Measurements from ENCODE around the gene THADA.
"Not testable (repeated sequence)": the region's sequence is repeated elsewhere in the genome, so short reads cannot be mapped to it uniquely, and the experiment has no call there.

Gene THADA

DNA sequence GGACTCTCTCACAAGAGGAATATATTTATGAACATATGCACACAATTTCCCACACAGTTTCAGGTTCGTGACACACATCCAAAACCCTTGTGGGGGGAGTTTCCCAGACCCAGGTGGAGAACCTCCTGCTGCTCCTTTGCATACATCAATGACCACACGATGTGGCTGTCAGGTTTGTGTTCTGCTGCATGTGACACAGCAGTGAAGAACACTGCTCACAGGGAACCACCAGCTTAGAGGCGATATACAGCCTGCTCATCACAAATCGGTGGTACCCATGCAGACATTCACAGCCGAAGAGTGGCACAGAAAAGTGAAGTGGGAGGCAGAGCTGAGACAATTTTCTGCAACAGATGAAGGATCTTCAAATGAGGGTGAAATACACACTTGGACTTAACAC lies 193.8 kb downstream of the THADA start:
- no peaks in the 10 kb centered on the region for H3K27me3 ChIP-seq
- no peak overlapping the region; a peak in 1 of 22 replicates for H3K9ac ChIP-seq
- no peak overlapping the region for H3K4me3 ChIP-seq

DNA sequence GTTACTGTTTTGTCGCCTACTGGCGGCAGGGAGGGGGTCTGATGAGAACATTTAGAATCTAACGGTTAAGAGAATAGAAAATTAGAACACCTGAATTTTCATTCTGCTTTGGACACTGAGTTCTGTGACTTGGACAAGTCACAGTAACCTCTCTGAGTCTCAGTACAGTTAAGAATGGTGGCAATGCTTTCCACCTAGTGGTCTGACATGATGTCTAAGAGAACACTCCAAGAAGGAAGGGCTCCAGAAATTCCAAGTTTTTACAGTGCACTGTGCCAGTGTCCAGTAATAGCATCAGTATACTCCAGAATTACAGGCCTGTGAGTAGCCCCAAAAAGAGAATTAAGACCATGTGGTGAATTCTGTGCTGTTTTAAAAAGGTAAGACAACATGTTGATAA lies 195.3 kb downstream of the THADA start:
- Histone ChIP-seq H3K4me2 (no peak overlapping the region), H3K36me3 (peaks cover 20 to 32% (median 27%) of the 10 kb centered on the region in 11 experiments; a peak in 21 of 22 replicates), H3K27ac (no peak overlapping the region), H3K4me3 (no peak overlapping the region), H3K4me1 (peaks cover 0 to 67% (median 16%) of the 10 kb centered on the region in 10 experiments; a peak in 17 of 20 replicates), H3K27me3 (no peaks in the 10 kb centered on the region), H3K9ac (no peak overlapping the region), H4K20me1 (no peaks in the 10 kb centered on the region), H3K9me3 (replicated peaks in 1 of 11) (no peaks in the 10 kb centered on the region)
- no peak for TF ChIP-seq Cebpa-rat (IDR thresholded peaks at IDR 0.05)

More for the DNA sequence above, 193.8 kb downstream of the THADA start:
- peak overlapping the region in 4 of 11 experiments; percentile 30 to 97 (median 44); a peak in 3 of 22 replicates for H3K27ac ChIP-seq
- peaks cover 9 to 73% (median 31%) of the 10 kb centered on the region in 10 experiments for H3K4me1 ChIP-seq
- H3K36me3 ChIP-seq = peaks cover 6 to 17% (median 13%) of the 10 kb centered on the region in 11 experiments; a peak in 18 of 22 replicates
- no peaks in the 10 kb centered on the region for H4K20me1 ChIP-seq
- no peaks in the 10 kb centered on the region for H3K9me3 ChIP-seq (replicated peaks in 1 of 11)
- H3K4me2 ChIP-seq = peak overlapping the region in 4 of 11 experiments; percentile 42 to 90 (median 80); a peak in 7 of 22 replicates
- no peak for TF ChIP-seq Cebpa-rat (IDR thresholded peaks at IDR 0.05)

DNA sequence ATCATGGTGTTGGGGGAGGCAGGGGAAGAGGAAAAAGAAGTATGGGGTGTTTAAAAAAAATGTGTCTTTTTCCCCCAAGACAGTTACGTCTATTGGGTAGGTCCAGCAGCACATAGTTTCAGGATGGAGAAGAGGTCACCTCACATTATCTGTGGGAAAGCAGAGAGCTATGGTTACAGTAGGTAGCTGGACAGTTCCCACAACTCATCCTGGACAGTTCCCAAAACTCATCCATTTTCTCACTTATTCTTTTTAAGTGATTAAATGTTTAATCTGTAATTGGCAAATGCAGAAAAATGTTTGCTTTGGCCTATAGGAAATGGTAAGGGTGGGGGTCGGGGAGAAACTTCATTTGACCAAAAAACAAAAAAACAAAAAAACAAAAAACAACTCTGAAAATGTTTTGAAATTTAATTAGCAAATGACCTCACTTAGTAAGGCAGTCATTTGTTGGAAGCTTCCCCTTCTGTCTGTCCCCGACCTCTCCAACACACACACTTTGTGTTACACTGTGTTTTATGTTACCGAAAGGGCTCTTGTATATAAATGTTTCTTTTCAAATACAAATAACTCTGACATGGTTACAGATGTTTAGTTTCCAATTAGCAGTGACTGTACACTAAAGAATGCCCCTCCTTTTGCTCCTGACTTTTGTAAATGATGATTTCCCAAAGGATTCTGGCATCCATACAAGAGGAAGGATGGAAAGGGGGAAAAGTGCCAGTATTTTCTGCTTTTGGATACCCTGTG lies 196.1 kb downstream of the THADA start:
- peak overlapping the region in 3 of 11 experiments; percentile 3 to 28 (median 20); a peak in 3 of 22 replicates for H3K4me2 ChIP-seq

DNA sequence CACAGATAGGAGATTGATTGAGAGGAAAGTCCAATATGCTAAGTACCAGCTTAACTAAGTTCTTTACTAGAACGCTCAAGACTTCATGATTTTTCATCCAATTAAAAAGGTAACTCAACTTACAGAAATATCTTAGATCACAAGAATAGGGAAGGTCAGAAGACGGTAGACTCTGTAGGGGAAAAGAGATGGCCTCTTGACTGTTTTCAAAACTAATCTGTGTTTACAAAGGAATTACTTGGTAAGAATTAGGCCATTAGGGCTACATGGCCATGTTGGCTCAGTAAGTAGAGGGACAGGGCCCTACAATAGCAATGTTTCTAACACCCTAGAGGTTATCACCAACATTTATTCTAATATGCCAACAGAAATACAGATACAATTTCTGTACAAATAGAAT lies 196.7 kb downstream of the THADA start:
- Histone ChIP-seq H4K20me1 (no peaks in the 10 kb centered on the region), H3K27ac (no peak overlapping the region), H3K4me1 (peaks cover 0 to 53% (median 5%) of the 10 kb centered on the region in 10 experiments; a peak in 9 of 20 replicates), H3K36me3 (peaks cover 30 to 44% (median 40%) of the 10 kb centered on the region in 11 experiments; a peak in 21 of 22 replicates), H3K9me3 (replicated peaks in 1 of 11) (no peaks in the 10 kb centered on the region), H3K27me3 (no peaks in the 10 kb centered on the region), H3K9ac (no peak overlapping the region), H3K4me3 (no peak overlapping the region), H3K4me2 (no peak overlapping the region)
- no peak for TF ChIP-seq Cebpa-rat (IDR thresholded peaks at IDR 0.05)

More for the DNA sequence above, 196.1 kb downstream of the THADA start:
- Histone ChIP-seq H3K27me3 (no peaks in the 10 kb centered on the region), H3K9ac (no peak overlapping the region), H3K9me3 (replicated peaks in 1 of 11) (no peaks in the 10 kb centered on the region), H3K27ac (no peak overlapping the region), H3K4me3 (no peak overlapping the region), H4K20me1 (no peaks in the 10 kb centered on the region), H3K4me1 (peaks cover 0 to 59% (median 8%) of the 10 kb centered on the region in 10 experiments; a peak in 10 of 20 replicates), H3K36me3 (peaks cover 24 to 40% (median 35%) of the 10 kb centered on the region in 11 experiments; a peak in 21 of 22 replicates)
- no peak for TF ChIP-seq Cebpa-rat (IDR thresholded peaks at IDR 0.05)

DNA sequence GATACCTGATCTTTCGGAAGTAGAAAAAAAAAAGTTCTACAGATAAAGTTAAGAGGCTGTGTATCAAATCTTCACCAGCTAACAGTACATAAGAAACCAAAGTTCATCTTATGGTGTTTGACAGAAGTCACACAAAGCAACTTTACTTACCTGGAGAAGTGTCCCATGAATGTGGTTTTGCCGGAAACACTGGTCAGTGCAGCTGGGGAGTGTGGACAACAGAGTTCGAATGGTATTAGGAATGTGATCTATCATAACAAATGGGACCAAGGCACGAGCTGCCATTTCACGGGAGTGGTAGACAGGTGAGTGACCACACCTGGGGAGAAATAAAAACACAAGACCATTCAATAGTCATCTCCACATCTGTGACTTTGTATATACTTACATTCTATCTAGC lies 198.0 kb downstream of the THADA start:
- Histone ChIP-seq H3K4me2 (no peak overlapping the region), H3K27ac (no peak overlapping the region), H3K4me1 (peaks cover 0 to 40% (median 1%) of the 10 kb centered on the region in 10 experiments; a peak in 9 of 20 replicates), H3K36me3 (peaks cover 30 to 55% (median 49%) of the 10 kb centered on the region in 11 experiments), H3K9me3 (replicated peaks in 1 of 11) (peaks cover 0 to 4% (median 0%) of the 10 kb centered on the region in 11 experiments; a peak in 3 of 22 replicates), H3K4me3 (no peak overlapping the region), H3K27me3 (no peaks in the 10 kb centered on the region), H3K9ac (no peak overlapping the region), H4K20me1 (no peaks in the 10 kb centered on the region)
- no peak for TF ChIP-seq Cebpa-rat (IDR thresholded peaks at IDR 0.05)

DNA sequence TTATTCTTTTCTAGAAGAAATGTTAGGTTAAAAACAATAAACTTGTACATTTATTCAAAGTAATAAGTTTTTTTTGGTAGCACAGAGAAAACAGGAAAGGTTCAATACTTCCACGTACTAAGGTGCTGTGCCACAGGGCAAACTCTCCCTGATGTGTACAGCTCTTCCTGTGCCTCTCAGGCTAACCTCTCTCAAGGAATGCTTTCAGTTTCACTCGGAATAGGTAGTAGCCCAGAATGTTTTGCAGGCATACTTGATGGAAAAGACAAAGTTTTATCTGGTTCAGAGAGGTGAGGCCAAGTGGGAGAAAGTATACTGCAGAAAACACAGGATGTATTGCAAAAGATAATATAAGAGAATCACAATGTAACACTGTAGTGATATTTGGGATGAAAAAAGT lies 198.4 kb downstream of the THADA start:
- Histone ChIP-seq H3K36me3 (peaks cover 34 to 60% (median 53%) of the 10 kb centered on the region in 11 experiments), H3K4me1 (peaks cover 0 to 36% (median 0%) of the 10 kb centered on the region in 10 experiments; a peak in 9 of 20 replicates), H3K27ac (no peak overlapping the region), H3K4me2 (no peak overlapping the region), H4K20me1 (no peaks in the 10 kb centered on the region), H3K4me3 (no peak overlapping the region), H3K9me3 (replicated peaks in 1 of 11) (peaks cover 0 to 8% (median 0%) of the 10 kb centered on the region in 11 experiments; a peak in 3 of 22 replicates), H3K27me3 (no peaks in the 10 kb centered on the region), H3K9ac (no peak overlapping the region)
- no peak for TF ChIP-seq Cebpa-rat (IDR thresholded peaks at IDR 0.05)

DNA sequence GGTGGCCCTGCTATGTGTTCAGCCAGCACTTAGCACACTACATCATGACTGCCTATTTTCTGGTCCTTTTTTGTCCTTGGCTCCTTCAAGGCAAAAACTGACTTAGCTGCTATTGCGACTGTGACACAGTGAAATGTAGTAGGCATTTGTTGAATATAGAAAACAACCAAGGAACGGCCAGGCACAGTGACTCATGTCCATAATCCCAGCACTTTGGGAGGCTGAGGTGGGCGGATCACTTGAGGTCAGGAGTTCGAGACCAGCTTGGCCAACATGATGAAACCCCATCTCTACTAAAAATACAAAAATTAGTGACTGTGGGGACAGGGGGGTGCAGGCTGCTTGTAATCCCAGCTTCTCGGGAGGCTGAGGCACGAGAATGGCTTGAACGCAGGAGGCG lies 199.5 kb downstream of the THADA start:
- Histone ChIP-seq H3K4me1 (peaks cover 0 to 33% (median 0%) of the 10 kb centered on the region in 10 experiments; a peak in 6 of 20 replicates), H3K36me3 (peaks cover 34 to 62% (median 56%) of the 10 kb centered on the region in 11 experiments)

DNA sequence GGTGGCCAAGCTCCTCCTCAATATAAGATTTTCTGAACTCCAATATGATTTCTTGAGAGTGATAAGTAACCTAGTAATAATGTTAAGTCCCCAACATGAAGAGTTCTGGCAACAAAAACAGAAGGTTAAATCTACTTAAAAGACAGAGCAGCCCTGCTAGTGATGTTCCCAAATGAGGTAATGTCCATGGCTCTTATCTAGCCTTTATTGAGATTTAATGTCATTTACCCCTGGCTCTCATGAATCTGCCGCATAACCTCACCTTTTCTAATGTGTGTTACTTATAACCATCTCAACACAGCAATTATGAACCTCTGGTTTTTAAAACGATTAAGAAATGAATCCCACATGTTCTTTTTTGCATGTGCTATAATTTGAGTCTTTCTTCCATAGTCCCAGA lies 201.9 kb downstream of the THADA start:
- Histone ChIP-seq H3K9ac (no peak overlapping the region), H3K9me3 (replicated peaks in 1 of 11) (peaks cover 0 to 8% (median 0%) of the 10 kb centered on the region in 11 experiments; a peak in 3 of 22 replicates), H4K20me1 (no peaks in the 10 kb centered on the region), H3K27ac (no peak overlapping the region), H3K4me1 (peaks cover 0 to 20% (median 0%) of the 10 kb centered on the region in 10 experiments; a peak in 6 of 20 replicates), H3K4me2 (no peak overlapping the region), H3K4me3 (no peak overlapping the region), H3K27me3 (no peaks in the 10 kb centered on the region), H3K36me3 (peaks cover 34 to 62% (median 57%) of the 10 kb centered on the region in 11 experiments)
- TF ChIP-seq Cebpa-rat (IDR thresholded peaks at IDR 0.05) = no peak

More for the DNA sequence above, 199.5 kb downstream of the THADA start:
- not testable (repeated sequence) for H4K20me1 ChIP-seq; H3K27ac ChIP-seq; H3K9me3 ChIP-seq (replicated peaks in 1 of 11); H3K9ac ChIP-seq; H3K27me3 ChIP-seq; H3K4me3 ChIP-seq
- H3K4me2 ChIP-seq = peak overlapping the region in 2 of 11 experiments; percentile 8 to 18; a peak in 3 of 22 replicates

DNA sequence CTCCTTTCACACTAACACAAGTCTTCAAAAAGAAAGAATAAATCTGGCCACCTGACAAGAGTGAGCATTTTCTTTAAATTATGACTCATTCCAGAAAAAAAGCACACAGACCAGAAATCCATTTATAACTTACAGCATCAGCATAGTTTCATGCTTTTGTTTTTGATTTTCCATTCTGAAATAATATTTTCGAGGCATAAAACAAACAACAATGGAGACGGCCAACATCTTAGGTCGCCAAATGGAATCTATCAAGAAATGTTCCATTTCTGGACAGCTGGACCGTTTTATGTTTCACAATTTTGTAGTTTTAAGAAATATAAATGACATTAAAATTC lies 204.0 kb downstream of the THADA start:
- H3K4me1 ChIP-seq = peaks cover 0 to 32% (median 7%) of the 10 kb centered on the region in 10 experiments; a peak in 12 of 20 replicates
- H3K4me2 ChIP-seq = peak overlapping the region in 1 of 11 experiments; percentile 4; a peak in 1 of 22 replicates
- H4K20me1 ChIP-seq = no peaks in the 10 kb centered on the region
- H3K27ac ChIP-seq = no peak overlapping the region
- H3K36me3 ChIP-seq = peaks cover 26 to 47% (median 42%) of the 10 kb centered on the region in 11 experiments
- H3K27me3 ChIP-seq = no peaks in the 10 kb centered on the region
- H3K4me3 ChIP-seq = no peak overlapping the region
- TF ChIP-seq Cebpa-rat (IDR thresholded peaks at IDR 0.05) = no peak
- no peak overlapping the region for H3K9ac ChIP-seq
- peaks cover 0 to 8% (median 0%) of the 10 kb centered on the region in 11 experiments; a peak in 3 of 22 replicates for H3K9me3 ChIP-seq (replicated peaks in 1 of 11)
